Loucy (cell line): Measurements from ENCODE around the gene RAD23A.
"Not testable (repeated sequence)": the region's sequence is repeated elsewhere in the genome, so short reads cannot be mapped to it uniquely, and the experiment has no call there.

ENCODE experiments used
- H2AFZ ChIP-seq: fragments of 200-600 bp; sonication (generic); 2 replicates; pipeline ENCODE4 v1.6.0; 2016; ENCODE audit warnings: antibody characterized with exemption, mild to moderate bottlenecking, low read length, moderate library complexity
- H3F3A ChIP-seq: fragments of 200-600 bp; 2 replicates; pipeline ENCODE4 v1.6.0; 2016; ENCODE audit warnings: antibody characterized with exemption, low read depth, mild to moderate bottlenecking
- H3K27me3 ChIP-seq: fragments of 200-600 bp; sonication (generic); 2 replicates; pipeline ENCODE4 v1.6.1; 2014; ENCODE audit warnings: low read length, mild to moderate bottlenecking; ENCODE audit not compliant: insufficient read depth, poor library complexity, severe bottlenecking
- H3K36me3 ChIP-seq: fragments of 200-600 bp; sonication (generic); 2 replicates; pipeline ENCODE4 v1.6.1; 2016; ENCODE audit warnings: low read length; ENCODE audit not compliant: insufficient read depth
- H3K4me1 ChIP-seq: fragments of 200-600 bp; sonication (generic); 2 replicates; pipeline ENCODE4 v1.5.1; 2014; ENCODE audit warnings: low read length, mild to moderate bottlenecking; ENCODE audit not compliant: insufficient read depth, poor library complexity, severe bottlenecking
- H3K4me2 ChIP-seq: fragments of 200-600 bp; sonication (generic); 2 replicates; pipeline ENCODE4 v1.6.0; 2014; ENCODE audit warnings: antibody characterized with exemption, low read length, low read depth, mild to moderate bottlenecking; ENCODE audit not compliant: poor library complexity, severe bottlenecking
- H3K4me3 ChIP-seq: fragments of 200-600 bp; sonication (generic); 2 replicates; pipeline ENCODE4 v1.5.1; 2014; ENCODE audit warnings: low read length, mild to moderate bottlenecking, mixed read lengths; ENCODE audit not compliant: poor library complexity, severe bottlenecking
- H3K79me2 ChIP-seq: fragments of 200-600 bp; sonication (generic); 2 replicates; pipeline ENCODE4 v1.6.1; 2014; ENCODE audit warnings: low read length; ENCODE audit not compliant: insufficient read depth
- H3K9ac ChIP-seq: fragments of 200-600 bp; sonication (generic); 2 replicates; pipeline ENCODE4 v1.6.0; 2014; ENCODE audit warnings: mild to moderate bottlenecking, low read depth, low read length, moderate library complexity; ENCODE audit not compliant: poor library complexity, severe bottlenecking
- H3K9me2 ChIP-seq: fragments of 200-600 bp; sonication (generic); replicated peaks from 2 replicates; pipeline ENCODE4 v1.6.1; 2016; ENCODE audit warnings: low read depth, low read length, mixed read lengths
- H3K9me3 ChIP-seq: fragments of 200-600 bp; sonication (generic); 2 replicates; pipeline ENCODE4 v1.6.1; 2014; ENCODE audit warnings: mild to moderate bottlenecking, antibody characterized with exemption, low read length, low read depth; ENCODE audit not compliant: insufficient read depth
- H4K20me1 ChIP-seq: fragments of 200-600 bp; sonication (generic); 2 replicates; pipeline ENCODE4 v1.6.0; 2014; ENCODE audit warnings: antibody characterized with exemption, low read length, mild to moderate bottlenecking; ENCODE audit not compliant: insufficient read depth, poor library complexity, severe bottlenecking
- CTCF ChIP-seq: fragments of 200-600 bp; sonication (generic); conservative IDR thresholded peaks from 2 replicates; pipeline ENCODE4 v1.5.1; 2014; ENCODE audit warnings: mild to moderate bottlenecking, antibody characterized with exemption, low read length
- EZH2phosphoT487 ChIP-seq: fragments of 200-600 bp; IDR thresholded peaks from 2 replicates; pipeline ENCODE4 v1.6.1; 2018; ENCODE audit warnings: antibody characterized with exemption, mild to moderate bottlenecking, moderate library complexity, borderline replicate concordance

Gene RAD23A

GRCh38 chr19:12955996-12956395 lies 10.3 kb downstream of the RAD23A start:
- Histone ChIP-seq H3K4me1 (peaks cover 23% of the 10 kb centered on the region), H3K9ac (peak overlapping the region; percentile 87), H3K9me3 (no peaks in the 10 kb centered on the region), H4K20me1 (peaks cover 16% of the 10 kb centered on the region), H3F3A (peaks cover 3% of the 10 kb centered on the region; the same call in 1 of the 2 replicates), H3K27me3 (no peaks in the 10 kb centered on the region), H2AFZ (no peak overlapping the region), H3K36me3 (peaks cover 10% of the 10 kb centered on the region; the same call in 1 of the 2 replicates), H3K4me2 (peak overlapping the region; percentile 93), H3K79me2 (peaks cover 58% of the 10 kb centered on the region), H3K9me2 (no peaks in the 10 kb centered on the region), H3K4me3 (peak overlapping the region; percentile 91)
- TF ChIP-seq CTCF (no peak), EZH2phosphoT487 (no peak)

DNA sequence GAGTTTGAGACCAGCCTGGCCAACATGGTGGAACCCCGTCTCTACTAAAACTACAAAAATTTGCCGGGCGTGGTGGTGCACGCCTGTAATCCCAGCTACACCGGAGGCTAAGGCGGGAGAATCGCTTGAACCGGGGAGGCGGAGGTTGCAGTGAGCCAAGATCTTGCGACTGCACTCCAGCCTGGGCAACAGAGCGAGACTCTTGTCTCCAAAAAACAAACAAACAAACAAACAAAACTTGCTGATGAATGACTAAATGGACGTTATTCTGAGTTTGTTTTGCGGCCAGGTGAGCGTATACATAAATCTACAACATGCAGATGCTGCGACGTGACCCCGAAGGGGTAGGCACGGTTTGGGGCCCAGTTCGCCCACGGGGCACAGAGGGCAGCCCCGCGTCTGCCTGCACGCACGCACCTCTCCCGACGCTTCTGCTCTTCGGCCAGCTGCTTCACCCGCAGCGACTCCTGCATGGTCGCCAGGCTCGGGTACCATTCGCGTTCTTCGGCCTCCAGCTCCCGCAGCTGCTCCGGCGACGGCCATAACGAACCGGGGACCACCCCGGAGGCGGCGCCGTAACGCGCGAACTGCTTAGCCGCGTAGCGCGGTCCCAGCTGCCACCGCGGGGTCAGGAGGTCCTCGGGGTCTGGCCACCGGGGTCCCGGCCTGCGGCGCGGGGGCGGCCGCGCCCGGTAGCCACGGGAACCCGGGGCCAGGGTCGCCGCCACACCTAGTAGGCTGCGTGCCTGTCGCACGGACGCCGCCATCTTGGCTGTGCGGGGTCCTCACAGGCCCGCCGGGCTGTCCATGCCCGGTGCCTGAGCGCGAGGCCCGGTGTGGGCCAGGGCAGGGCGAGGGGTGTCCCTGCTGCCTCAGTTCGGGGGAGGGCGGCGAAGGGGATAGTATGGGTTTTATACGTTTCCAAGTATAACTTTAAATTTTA lies 11.1 kb downstream of the RAD23A start, which contains the start of gene GADD45GIP1:
GADD45GIP1 (minus strand) TSS at position 778 of the 943 bp plus-strand sequence; CDS start at position 767, 11 bp downstream.
- no peak for TF ChIP-seq EZH2phosphoT487
- no peak for TF ChIP-seq CTCF
- Histone ChIP-seq H4K20me1 (peaks cover 16% of the 10 kb centered on the region), H2AFZ (peak within 1 kb of the TSS; percentile 94), H3K4me3 (peak within 1 kb of the TSS; percentile 91), H3K9me2 (no peaks in the 10 kb centered on the region), H3K9me3 (no peaks in the 10 kb centered on the region), H3K36me3 (peaks cover 10% of the 10 kb centered on the region; the same call in 1 of the 2 replicates), H3K9ac (peak within 1 kb of the TSS; percentile 87), H3K79me2 (peaks cover 56% of the 10 kb centered on the region), H3K4me2 (peak within 1 kb of the TSS; percentile 93), H3K4me1 (peaks cover 23% of the 10 kb centered on the region), H3F3A (peaks cover 3% of the 10 kb centered on the region; the same call in 1 of the 2 replicates), H3K27me3 (no peaks in the 10 kb centered on the region)

GRCh38 chr19:12957389-12957952 lies 11.8 kb downstream of the RAD23A start:
- not testable (repeated sequence) for H3K9me2 ChIP-seq, H3K36me3 ChIP-seq, H3F3A ChIP-seq, H3K27me3 ChIP-seq, H3K9me3 ChIP-seq
- Histone ChIP-seq H3K79me2 (peaks cover 54% of the 10 kb centered on the region), H4K20me1 (peaks cover 16% of the 10 kb centered on the region), H2AFZ (peak overlapping the region; percentile 94), H3K4me1 (peaks cover 23% of the 10 kb centered on the region), H3K4me3 (peak overlapping the region; percentile 91), H3K4me2 (peak overlapping the region; percentile 93), H3K9ac (peak overlapping the region; percentile 87)
